Right lobe of liver (tissue), 6 donors: Measurements from ENCODE around the gene EIF3K. TPM values are rescaled to one million over a fixed set of nuclear protein-coding genes. Genes with fewer than 3 reads are reported as not detected.
"Not testable (repeated sequence)": the region's sequence is repeated elsewhere in the genome, so short reads cannot be mapped to it uniquely, and the experiment has no call there.

Experiments
- ATAC-seq, 4 donors: fragments of 200-7000 bp; cut with Tn5 transposase; one replicate each; pipeline ENCODE4 v1.9.1; 2020; ENCODE audit warnings: mild to moderate bottlenecking in 4 of 4, moderate library complexity in 4 of 4
- DNase-seq, 3 donors: peaks; one replicate each; pipeline ENCODE4 v3.0.0-alpha.2; 2020
- H3K27ac ChIP-seq, 3 donors: fragments of 200-600 bp; one replicate each; pipeline ENCODE4 v1.8.0; 2022
- H3K27me3 ChIP-seq, 2 donors: fragments of 200-600 bp; one replicate each; pipeline ENCODE4 v1.8.0; 2022
- H3K36me3 ChIP-seq, 4 donors: fragments of 200-600 bp; sonication (generic) in 1 of 4; one replicate each; pipeline versions ENCODE4 v1.5.1 to v1.8.0; 2017 to 2022; ENCODE audit warnings: control low read depth in 1 of 4
- H3K4me1 ChIP-seq, 4 donors: fragments of 200-600 bp; sonication (generic) in 1 of 4; one replicate each; pipeline versions ENCODE4 v1.5.1 to v1.8.0; 2017 to 2022; ENCODE audit warnings: control low read depth in 1 of 4
- H3K4me3 ChIP-seq, 3 donors: fragments of 200-600 bp; one replicate each; pipeline ENCODE4 v1.8.0; 2022
- H3K9me3 ChIP-seq, 4 donors: fragments of 200-600 bp; sonication (generic) in 1 of 4; one replicate each; pipeline versions ENCODE4 v1.5.1 to v1.8.0; 2017 to 2022; ENCODE audit warnings: control low read depth in 1 of 4
- CTCF ChIP-seq, 4 donors: fragments of 200-600 bp in 3 of 4; fragments of 450-650 bp in 1 of 4; IDR thresholded peaks; one replicate each; pipeline versions ENCODE4 v1.5.1 to v1.8.0; 2016 to 2022; ENCODE audit warnings: antibody characterized with exemption in 4 of 4, mild to moderate bottlenecking in 2 of 4
- POLR2A ChIP-seq: fragments of 450-650 bp; IDR thresholded peaks from one replicate; pipeline ENCODE4 v1.6.1; 2017; ENCODE audit warnings: antibody characterized with exemption, mild to moderate bottlenecking
- WGBS: methylation state at CpG from one replicate; pipeline ENCODE4 v1.1.6; 2018; ENCODE audit warnings: low coverage, low lambda C conversion rate; ENCODE audit not compliant: insufficient coverage; ENCODE audit errors: missing lambda C conversion rate; 5-methylcytosine and 5-hydroxymethylcytosine counted together
- intact Hi-C, 2 donors: fragments of 100-400 bp; cut with DNase I; formaldehyde crosslinking; loops; one replicate each; pipeline versions ENCODE4 v1.11.2 to v1.14.1; 2022
- total RNA-seq, 6 experiments: library from RNA; depleted of rRNA in 2 of 6; stranded (reverse); fragments of >200 nt in 2 of 6; fragmentation: NEBNext Ultra II Directional in 3 of 6; extraction: Animal tissue kit (Norgen Biotek cat#: 25700) in 3 of 6; gene quantifications; one replicate each; pipeline versions ENCODE4 v1.1.0 to v1.2.4, GENCODE V29; 2016 to 2023
- donor health status: DM: no; HTN: yes; CAD: no.
- donor health status: DM: no; HTN: no; CAD: no.
- donor health status: DM: no; HTN: no; CAD: no.
- donor health status: DM: no; HTN: yes; CAD: no.
- donor health status: DM: no; HTN: yes; CAD: no.

Gene EIF3K
- total RNA-seq, 6 experiments from 2014 or later, result 86.3 to 305 (median 116) TPM

DNA sequence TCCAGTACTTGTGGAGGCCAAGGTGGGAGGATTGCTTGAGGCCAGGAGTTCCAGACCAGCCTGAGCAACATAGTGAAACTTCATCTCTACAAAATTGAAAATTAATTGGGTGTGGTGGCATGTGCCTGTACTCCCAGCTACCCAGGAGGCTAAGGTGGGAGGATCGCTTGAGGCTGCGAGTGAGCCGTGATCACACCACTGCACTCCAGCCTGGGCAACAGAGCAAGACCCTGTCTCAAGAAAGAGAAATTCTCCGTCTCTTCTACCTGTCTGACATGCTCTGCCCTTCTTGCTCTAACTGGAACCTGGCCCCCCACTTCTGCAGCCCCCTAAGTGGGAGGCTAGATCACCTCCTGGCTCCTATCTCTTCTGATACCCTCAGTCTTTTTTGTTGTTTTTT lies 7.4 kb downstream of the EIF3K start:
- no peak for TF ChIP-seq CTCF (IDR thresholded peaks at IDR 0.05)
- TF ChIP-seq POLR2A, result no peak
- H3K36me3 ChIP-seq, result peaks cover 0 to 82% (median 36%) of the 10 kb centered on the region in 4 donors
- H3K4me1 ChIP-seq, result no peaks in the 10 kb centered on the region
- no peak overlapping the region for H3K4me3 ChIP-seq
- intact Hi-C loops, result loop anchor here in 1 of 2 donors (10.0 kb wide), 1 partner anchor 232 kb away; no protein-coding TSS in a partner anchor
- no peaks in the 10 kb centered on the region for H3K27me3 ChIP-seq
- no peaks in the 10 kb centered on the region for H3K9me3 ChIP-seq
- ATAC-seq (no peak), DNase-seq (no peak)
- 94% methylated on average over 4 of the region's 4 CpGs for WGBS
- no peak overlapping the region for H3K27ac ChIP-seq

DNA sequence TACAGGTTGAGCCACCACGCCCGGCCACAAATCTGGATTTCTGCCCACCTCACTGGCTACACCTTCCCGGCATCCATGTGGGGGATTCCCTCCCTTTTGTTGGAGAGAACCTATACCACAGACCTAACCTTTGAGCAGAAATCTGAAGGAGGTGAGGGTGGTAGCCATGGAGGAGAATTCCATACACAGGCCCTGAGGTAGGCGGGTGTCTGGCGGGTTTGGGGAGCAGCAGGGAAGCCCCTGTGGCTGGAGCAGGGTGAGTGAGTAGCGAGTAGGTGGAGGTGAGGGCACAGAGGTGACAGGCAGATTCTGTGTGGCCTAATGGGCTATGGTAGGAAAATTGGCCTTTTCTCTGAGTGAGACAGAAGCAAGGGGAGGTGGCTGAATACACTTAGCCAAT lies 10.6 kb downstream of the EIF3K start:
- TF ChIP-seq CTCF (IDR thresholded peaks at IDR 0.05), result no peak
- no peak for TF ChIP-seq POLR2A
- Histone ChIP-seq H3K4me3 (no peak overlapping the region), H3K36me3 (peaks cover 0 to 56% (median 22%) of the 10 kb centered on the region in 4 donors), H3K4me1 (no peaks in the 10 kb centered on the region), H3K9me3 (no peaks in the 10 kb centered on the region), H3K27ac (no peak overlapping the region), H3K27me3 (no peaks in the 10 kb centered on the region)
- 88% methylated on average over 4 of the region's 6 CpGs for whole genome bisulfite sequencing
- DNase-seq, result no peak
- intact Hi-C loops, result loop anchor here in 1 of 2 donors (10.0 kb wide), 1 partner anchor 235 kb away; no protein-coding TSS in a partner anchor
- no peak for ATAC-seq

- H3K9me3 ChIP-seq, intact Hi-C loops, H3K4me1 ChIP-seq, H3K27ac ChIP-seq, DNase-seq, ATAC-seq, H3K27me3 ChIP-seq, H3K4me3 ChIP-seq: not testable (repeated sequence)
- WGBS, result 75% methylated on average over 5 of the region's 11 CpGs
- H3K36me3 ChIP-seq, result peaks cover 0 to 46% (median 13%) of the 10 kb centered on the region in 4 donors
Observed at GRCh38 chr19:38631301-38631700, 12.3 kb downstream of the EIF3K start.

DNA sequence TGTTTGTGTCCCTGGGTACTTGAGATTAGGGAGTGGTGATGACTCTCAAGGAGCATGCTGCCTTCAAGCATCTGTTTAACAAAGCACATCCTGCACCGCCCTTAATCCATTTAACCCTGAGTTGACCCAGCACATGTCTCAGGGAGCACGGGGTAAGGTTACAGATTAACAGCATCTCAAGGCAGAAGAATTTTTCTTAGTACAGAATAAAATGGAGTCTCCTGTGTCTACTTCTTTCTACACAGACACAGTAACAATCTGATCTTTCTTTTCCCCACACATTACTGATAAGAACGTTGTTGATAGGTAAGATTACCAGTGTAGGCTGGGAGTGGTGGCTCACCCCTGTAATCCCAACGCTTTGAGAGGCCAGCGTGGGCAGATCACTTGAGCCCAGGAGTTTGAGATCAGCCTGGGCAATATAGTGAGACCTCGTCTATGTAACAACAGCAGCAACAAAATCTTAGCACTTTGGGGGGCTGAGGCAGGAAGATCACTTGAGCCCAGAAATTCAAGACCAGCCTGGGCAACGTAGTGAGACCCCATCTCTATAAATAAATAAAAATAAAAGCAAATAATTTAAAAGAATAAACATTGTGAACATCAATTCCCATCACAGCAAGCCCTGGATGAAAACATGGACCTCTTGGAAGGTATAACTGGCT lies 13.0 kb downstream of the EIF3K start:
- intact Hi-C loops, H3K4me3 ChIP-seq, H3K27me3 ChIP-seq, DNase-seq, H3K9me3 ChIP-seq, ATAC-seq, H3K27ac ChIP-seq, H3K4me1 ChIP-seq: not testable (repeated sequence)
- H3K36me3 ChIP-seq, result peaks cover 0 to 39% (median 11%) of the 10 kb centered on the region in 4 donors
- WGBS, result 72% methylated on average over 6 of the region's 7 CpGs

DNA sequence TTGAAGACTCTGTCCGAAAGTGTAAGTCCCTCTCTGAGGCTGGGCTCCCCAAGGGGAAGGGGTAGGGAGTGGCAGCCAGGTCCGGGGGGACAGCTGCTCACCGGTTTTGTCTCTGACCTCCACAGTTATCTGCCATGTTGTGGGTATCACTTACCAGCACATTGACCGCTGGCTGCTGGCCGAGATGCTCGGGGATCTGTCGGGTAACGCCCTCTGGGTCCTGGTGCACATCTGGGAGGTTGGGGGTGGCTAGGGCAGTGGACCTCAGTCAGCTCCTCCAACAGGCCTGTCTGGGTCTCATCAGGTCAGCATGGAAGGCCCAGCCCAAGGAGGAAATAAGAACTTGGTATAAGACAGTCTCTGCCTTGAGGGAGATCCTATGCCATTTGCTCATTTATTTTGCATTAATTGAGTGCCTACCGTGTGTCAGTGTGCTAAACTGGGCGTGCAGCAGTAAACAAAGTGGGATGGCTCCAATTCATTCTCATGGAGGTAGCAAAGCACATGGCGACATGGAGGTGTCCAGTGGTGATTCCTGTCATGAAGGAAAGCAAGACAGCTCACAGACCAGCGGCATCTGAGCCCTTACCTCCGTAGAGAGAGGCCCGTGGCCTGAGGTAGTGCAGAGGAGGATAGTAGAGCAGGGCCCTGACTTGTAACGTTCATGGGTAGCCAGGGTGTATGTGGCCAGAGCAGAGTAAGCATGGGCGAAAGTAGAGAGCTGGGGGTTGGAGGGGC lies 13.7 kb downstream of the EIF3K start:
- Histone ChIP-seq H3K9me3 (no peaks in the 10 kb centered on the region), H3K27me3 (no peaks in the 10 kb centered on the region), H3K4me1 (peaks cover 0 to 3% (median 0%) of the 10 kb centered on the region in 4 donors), H3K27ac (no peak overlapping the region), H3K36me3 (peaks cover 0 to 32% (median 7%) of the 10 kb centered on the region in 4 donors), H3K4me3 (no peak overlapping the region)
- intact Hi-C loops, result no loop called here
- TF ChIP-seq POLR2A, result no peak
- no peak for TF ChIP-seq CTCF (IDR thresholded peaks at IDR 0.05)
- no peak for DNase-seq
- no peak for ATAC-seq
- 91% methylated on average over 4 of the region's 16 CpGs for WGBS
